SJSA1 (cell line): ENCODE data around the gene CPNE1. TPM values are rescaled to one million over a fixed set of nuclear protein-coding genes. Genes with fewer than 3 reads are reported as not detected.
A peak's percentile ranks its signal among the peaks of the same experiment; 100 is the strongest.

ENCODE experiments used
- DNase-seq, 2 experiments: peaks; one replicate each; pipeline ENCODE4 v3.0.0-alpha.2; 2015 to 2020; ENCODE audit warnings: low spot score in 2 of 2, low read depth in 1 of 2
- H3K27ac ChIP-seq: fragments of 250-450 bp; sonication (Bioruptor Pico); 2 replicates; pipeline ENCODE4 v1.5.1; 2020; ENCODE audit warnings: mild to moderate bottlenecking, moderate library complexity
- H3K27me3 ChIP-seq: fragments of 250-450 bp; sonication (Bioruptor Pico); replicated peaks from 2 replicates; pipeline ENCODE4 v1.5.1; 2020; ENCODE audit warnings: mild to moderate bottlenecking, moderate library complexity
- H3K36me3 ChIP-seq: fragments of 250-450 bp; sonication (Bioruptor Pico); 2 replicates; pipeline ENCODE4 v1.5.1; 2020; ENCODE audit warnings: mild to moderate bottlenecking
- H3K4me1 ChIP-seq: fragments of 250-450 bp; sonication (Bioruptor Pico); replicated peaks from 2 replicates; pipeline ENCODE4 v1.6.1; 2021; ENCODE audit warnings: mild to moderate bottlenecking
- H3K4me3 ChIP-seq: fragments of 250-450 bp; sonication (Bioruptor Pico); 2 replicates; pipeline ENCODE4 v1.5.1; 2020; ENCODE audit warnings: mild to moderate bottlenecking
- H3K9me3 ChIP-seq: fragments of 250-450 bp; sonication (Bioruptor Pico); replicated peaks from 2 replicates; pipeline ENCODE4 v1.5.1; 2020; ENCODE audit warnings: mild to moderate bottlenecking
- total RNA-seq: library from RNA; depleted of rRNA; stranded (reverse); fragments of >200 nt; shearing (Covaris generic); gene quantifications from 2 replicates; pipeline ENCODE4 v1.2.3, GENCODE V29; 2014

Gene CPNE1
- total RNA-seq, 1 experiment from 2014 or later, result 162 TPM

DNA sequence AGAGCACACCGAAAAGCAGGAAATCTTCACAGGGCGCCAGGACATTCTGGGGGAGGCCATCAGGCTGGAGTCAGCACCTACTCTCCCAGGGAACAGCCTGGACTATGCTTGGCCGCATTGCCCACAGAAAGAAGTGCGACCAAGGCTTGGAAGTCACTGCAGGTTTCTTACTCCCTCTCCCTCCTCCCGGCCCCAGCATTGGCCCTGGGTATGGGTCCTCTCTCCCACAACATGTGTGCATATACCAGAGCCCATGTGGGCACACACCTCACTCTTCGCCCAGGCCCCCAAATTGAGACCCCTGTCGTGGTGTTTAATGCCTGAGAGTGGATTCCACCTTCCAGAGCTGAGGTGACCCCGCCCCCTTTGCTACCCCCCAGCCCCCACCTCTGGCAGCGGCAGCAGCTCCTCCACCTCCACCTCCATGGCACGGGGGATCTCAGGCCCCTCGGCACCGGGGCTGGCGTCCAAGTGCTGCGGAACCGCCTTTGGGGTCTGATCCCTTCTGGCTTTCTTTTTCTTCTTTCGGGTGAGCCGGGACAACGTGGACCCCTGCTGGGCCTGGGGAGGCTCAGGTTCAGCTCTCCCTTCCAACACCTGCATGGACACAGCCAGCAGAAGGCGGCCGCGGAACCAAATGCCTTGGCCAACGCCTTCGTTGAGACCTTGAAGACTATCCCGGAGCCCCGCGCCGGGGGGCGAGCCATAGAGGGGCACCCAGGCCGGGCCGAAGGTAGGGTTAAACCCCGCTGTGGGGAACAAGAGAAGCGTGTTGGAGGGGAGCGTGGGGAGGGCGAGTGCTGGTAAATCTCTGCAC is 64.3 kb downstream of the CPNE1 start:
- H3K4me1 ChIP-seq, result peaks cover 15% of the 10 kb centered on the region
- peak overlapping the region; percentile 13; the same call in 1 of the 2 replicates for H3K4me3 ChIP-seq
- H3K27ac ChIP-seq, result no peak overlapping the region
- H3K36me3 ChIP-seq, result no peaks in the 10 kb centered on the region
- H3K27me3 ChIP-seq, result peaks cover 36% of the 10 kb centered on the region
- no peak for DNase-seq
- peaks cover 5% of the 10 kb centered on the region; the same call in 1 of the 2 replicates for H3K9me3 ChIP-seq

DNA sequence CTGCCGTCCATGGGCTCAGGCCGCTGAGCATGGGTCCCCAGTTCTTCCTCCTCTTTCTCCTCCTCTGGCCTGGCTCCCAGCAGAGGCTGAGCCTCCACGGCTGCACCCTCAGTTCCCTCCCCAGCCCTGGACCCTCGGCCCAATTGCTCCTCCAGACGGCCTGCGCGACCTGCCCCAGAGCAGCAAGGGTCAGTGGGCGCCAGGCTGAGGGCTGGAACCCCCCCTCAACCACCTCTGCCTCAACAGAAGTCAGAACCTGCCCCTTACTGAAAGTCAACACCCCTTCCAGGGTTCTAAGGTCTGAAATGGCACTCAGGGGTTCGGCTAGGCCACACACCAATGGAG is 65.0 kb downstream of the CPNE1 start:
- Histone ChIP-seq H3K4me1 (peaks cover 15% of the 10 kb centered on the region), H3K27ac (no peak overlapping the region), H3K36me3 (no peaks in the 10 kb centered on the region), H3K9me3 (peaks cover 5% of the 10 kb centered on the region; the same call in 1 of the 2 replicates), H3K4me3 (no peak overlapping the region), H3K27me3 (peaks cover 36% of the 10 kb centered on the region)
- DNase-seq, result no peak

DNA sequence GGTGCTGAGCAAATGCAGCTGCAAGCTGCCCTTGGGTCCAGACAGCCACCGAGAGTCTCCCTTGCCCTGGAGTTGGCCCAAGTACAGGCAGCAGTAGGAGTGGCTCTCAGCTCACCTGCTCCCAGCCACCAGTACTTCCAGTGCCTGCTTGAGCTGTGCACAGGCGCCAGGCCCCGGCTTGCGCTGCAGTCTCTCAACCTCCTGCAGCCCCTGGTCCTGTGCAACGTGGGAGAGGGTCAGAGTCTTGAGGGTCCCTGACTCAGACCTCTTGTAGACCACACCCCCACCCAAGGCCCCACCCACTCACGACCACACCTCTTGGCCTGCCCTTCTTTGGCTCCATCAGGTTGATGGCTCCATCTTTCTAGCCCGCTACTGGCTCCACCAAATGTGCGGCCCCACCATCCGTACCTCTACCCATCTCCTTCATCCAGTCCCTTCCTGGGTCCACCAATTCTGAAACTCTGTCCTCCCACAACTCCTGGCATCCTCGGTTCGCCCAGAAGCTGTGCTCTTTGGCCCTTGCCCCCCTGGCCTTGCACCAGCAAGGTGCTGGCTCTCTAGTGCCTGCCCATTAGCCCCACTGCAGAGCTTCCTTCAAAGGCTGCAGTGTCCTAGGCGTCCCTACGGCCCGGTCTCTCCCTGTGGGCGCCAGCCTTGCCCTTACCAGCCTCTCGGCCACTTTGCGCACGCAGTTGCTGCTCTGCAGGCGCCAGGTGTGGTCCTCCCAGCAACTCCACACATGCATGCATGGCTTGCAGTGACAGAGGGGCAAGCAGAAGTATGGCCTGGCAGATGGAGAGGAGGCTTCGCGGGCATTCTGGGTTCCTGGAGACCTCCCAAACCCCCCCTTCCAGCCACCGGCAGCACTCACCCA is 65.6 kb downstream of the CPNE1 start:
- H3K27ac ChIP-seq, result no peak overlapping the region

DNA sequence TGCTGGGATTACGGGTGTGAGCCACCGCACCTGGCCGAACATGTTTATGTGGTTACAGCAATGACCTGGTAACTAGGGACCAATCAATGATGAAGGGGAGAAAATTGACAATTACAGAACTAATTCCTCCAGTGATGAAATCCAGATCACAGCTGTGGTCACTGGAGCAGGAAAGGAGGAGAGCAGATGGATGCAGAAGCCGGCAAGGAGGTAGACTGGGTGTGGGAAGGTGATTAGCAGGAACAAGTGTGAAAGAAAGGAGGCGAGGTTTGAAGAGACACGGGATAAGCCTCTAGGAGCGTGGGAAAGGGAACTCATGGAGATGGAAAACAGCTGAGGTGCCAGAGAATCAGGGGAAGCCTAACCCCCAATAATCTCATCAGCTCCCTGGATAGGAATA is 66.2 kb downstream of the CPNE1 start:
- no peak for DNase-seq
- H3K27ac ChIP-seq, result no peak overlapping the region
- H3K4me1 ChIP-seq, result peaks cover 15% of the 10 kb centered on the region
- peaks cover 36% of the 10 kb centered on the region for H3K27me3 ChIP-seq
- H3K9me3 ChIP-seq, result peaks cover 5% of the 10 kb centered on the region; the same call in 1 of the 2 replicates
- no peaks in the 10 kb centered on the region for H3K36me3 ChIP-seq
- H3K4me3 ChIP-seq, result no peak overlapping the region

More for the DNA sequence above, 65.6 kb downstream of the CPNE1 start:
- peaks cover 15% of the 10 kb centered on the region for H3K4me1 ChIP-seq
- no peak for DNase-seq
- H3K27me3 ChIP-seq, result peaks cover 36% of the 10 kb centered on the region
- no peak overlapping the region for H3K4me3 ChIP-seq
- no peaks in the 10 kb centered on the region for H3K36me3 ChIP-seq
- peaks cover 5% of the 10 kb centered on the region; the same call in 1 of the 2 replicates for H3K9me3 ChIP-seq

DNA sequence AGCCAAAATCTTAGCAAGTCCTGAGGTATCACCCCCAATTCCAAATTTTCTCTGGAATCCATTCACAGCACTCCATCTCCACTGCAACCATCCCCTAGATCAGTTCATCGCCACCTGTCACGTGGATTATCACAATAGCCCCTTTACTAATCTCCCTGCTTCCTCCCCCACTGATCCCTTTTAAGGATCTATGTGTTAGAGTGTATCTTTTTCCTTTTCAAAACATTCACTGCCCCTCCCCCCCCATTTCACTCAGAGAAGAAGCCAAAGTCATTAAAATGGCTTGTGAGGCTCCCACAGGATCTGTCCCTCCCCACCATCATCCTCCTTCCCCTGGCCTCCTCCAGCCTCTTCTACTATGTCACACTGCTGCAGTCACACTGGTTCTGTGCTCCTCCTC is 67.5 kb downstream of the CPNE1 start:
- Histone ChIP-seq H3K4me3 (no peak overlapping the region), H3K4me1 (peaks cover 15% of the 10 kb centered on the region)
- no peak for DNase-seq

DNA sequence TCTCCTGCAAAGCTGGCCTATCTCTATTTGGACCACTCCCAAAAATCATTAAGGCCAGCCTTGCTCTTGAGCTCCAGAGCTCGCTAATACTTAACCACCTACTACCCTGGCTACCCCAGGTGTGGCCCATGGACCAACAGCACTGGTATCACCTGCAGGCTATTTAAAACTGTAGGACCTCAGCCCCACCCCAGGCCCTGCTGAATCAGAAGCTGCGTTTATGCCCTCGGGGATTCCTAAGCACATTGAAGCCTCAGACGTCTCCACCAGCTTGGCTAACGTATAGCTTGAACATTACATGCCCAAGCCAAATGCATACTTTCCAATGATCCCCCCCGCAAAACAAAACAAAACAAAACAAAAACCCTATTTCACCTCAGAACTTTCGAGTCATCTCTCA is 68.8 kb downstream of the CPNE1 start:
- Histone ChIP-seq H3K36me3 (no peaks in the 10 kb centered on the region), H3K4me3 (no peak overlapping the region), H3K27ac (no peak overlapping the region), H3K27me3 (peaks cover 24% of the 10 kb centered on the region), H3K4me1 (peaks cover 4% of the 10 kb centered on the region), H3K9me3 (no peaks in the 10 kb centered on the region)
- DNase-seq, result no peak

More for the DNA sequence above, 67.5 kb downstream of the CPNE1 start:
- H3K27me3 ChIP-seq, result peaks cover 36% of the 10 kb centered on the region
- peaks cover 5% of the 10 kb centered on the region; the same call in 1 of the 2 replicates for H3K9me3 ChIP-seq
- no peaks in the 10 kb centered on the region for H3K36me3 ChIP-seq
- H3K27ac ChIP-seq, result no peak overlapping the region

DNA sequence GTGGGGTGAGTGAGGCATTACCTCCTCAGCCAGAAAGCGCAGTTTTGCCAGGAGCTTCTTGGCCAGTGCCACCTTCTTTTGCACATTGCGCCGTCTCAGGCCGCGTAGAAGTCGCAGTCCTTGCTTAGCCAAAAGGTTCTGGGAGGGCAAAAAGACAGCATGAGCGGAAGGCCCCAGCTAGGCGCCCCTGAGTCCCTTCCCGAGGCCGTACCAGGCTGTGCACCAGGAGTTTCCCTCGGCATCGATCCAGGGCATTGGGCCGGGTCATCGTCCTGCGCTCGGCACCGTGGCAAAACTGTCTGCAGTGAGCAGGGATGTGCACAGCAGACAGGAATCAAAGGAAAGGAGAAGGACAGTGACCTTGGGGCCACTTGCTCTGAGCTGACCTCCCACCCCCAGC is 69.2 kb downstream of the CPNE1 start:
- Histone ChIP-seq H3K4me1 (no peaks in the 10 kb centered on the region), H3K36me3 (no peaks in the 10 kb centered on the region), H3K4me3 (no peak overlapping the region), H3K27ac (no peak overlapping the region), H3K27me3 (peaks cover 20% of the 10 kb centered on the region), H3K9me3 (no peaks in the 10 kb centered on the region)
- DNase-seq, result no peak

DNA sequence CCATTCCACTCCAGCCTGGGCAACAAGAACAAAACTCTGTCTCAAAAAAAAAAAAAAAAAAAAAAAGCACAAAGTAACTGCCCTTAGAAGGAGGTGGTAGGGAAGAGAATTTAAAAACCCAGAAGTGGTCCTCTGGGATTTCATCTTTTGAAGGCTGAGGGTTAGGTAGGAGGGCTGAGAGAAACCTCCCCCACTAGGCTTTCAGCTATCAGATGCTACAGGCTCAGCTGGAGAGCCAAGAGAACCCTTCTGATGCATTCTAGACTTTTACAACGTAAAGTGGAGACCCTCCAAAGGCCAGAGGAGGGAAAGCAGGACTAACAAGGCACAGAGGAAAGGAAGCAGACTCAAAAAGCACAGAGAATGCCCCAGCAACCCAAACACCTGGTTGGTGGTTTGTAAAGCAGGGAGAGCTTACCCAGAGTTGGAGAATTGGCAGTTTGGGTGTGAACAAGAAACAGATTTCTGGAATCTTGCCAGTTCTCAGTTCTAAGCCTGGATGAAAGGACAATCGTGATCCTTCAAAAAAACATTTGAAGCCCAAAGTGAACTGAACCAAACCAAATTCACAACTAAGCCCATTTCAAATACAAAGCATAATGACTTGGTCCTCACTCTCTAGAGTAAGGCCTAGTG is 72.2 kb downstream of the CPNE1 start:
- Histone ChIP-seq H3K9me3 (no peaks in the 10 kb centered on the region), H3K4me3 (no peak overlapping the region), H3K36me3 (no peaks in the 10 kb centered on the region), H3K27me3 (0 out of 2 replicates have a peak, but pooled peaks cover under 1% of the 10 kb centered on the region), H3K27ac (no peak overlapping the region), H3K4me1 (no peaks in the 10 kb centered on the region)
- no peak for DNase-seq

DNA sequence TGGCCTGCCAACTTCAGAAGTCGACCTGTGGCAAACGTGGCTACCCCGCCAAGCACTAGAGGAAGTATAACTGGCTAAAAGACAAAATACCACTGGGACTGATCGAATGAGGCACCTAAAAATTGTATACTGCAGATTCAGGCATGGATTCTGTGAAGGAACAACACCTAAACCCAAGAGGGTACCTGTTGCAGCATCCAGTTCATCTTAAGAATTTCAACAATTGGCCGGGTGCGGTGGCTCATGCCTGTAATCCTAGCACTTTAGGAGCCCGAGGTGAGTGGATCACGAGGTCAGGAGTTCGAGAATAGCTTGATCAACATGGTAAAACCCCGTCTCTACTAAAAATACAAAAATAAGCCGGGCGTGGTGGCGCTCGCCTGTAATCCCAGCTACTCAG is 76.3 kb downstream of the CPNE1 start:
- no peak overlapping the region for H3K4me3 ChIP-seq
- DNase-seq, result no peak
- H3K27me3 ChIP-seq, result no peaks in the 10 kb centered on the region
- no peak overlapping the region for H3K27ac ChIP-seq
- H3K4me1 ChIP-seq, result no peaks in the 10 kb centered on the region
- H3K36me3 ChIP-seq, result no peaks in the 10 kb centered on the region
- H3K9me3 ChIP-seq, result no peaks in the 10 kb centered on the region

DNA sequence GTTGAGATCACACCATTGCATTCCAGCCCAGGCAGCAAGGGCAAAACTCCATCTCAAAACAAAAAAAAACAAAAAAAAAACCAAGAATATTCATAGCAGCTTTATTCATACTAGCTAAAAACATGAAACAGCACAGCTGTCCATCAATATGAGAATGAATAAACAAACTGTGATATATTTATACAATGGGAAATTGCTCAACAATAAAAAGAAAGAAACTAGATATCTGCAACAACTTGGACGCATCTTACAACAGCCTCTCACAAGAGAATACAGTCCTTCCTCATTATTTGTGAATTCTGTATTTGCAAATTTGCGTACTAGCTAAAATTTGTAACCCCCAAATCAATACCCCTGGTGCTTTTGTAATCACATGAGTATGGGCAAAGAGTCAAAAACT is 77.3 kb downstream of the CPNE1 start:
- no peak for DNase-seq
- Histone ChIP-seq H3K9me3 (no peaks in the 10 kb centered on the region), H3K36me3 (no peaks in the 10 kb centered on the region), H3K27me3 (no peaks in the 10 kb centered on the region), H3K4me3 (no peak overlapping the region), H3K4me1 (no peaks in the 10 kb centered on the region), H3K27ac (no peak overlapping the region)

DNA sequence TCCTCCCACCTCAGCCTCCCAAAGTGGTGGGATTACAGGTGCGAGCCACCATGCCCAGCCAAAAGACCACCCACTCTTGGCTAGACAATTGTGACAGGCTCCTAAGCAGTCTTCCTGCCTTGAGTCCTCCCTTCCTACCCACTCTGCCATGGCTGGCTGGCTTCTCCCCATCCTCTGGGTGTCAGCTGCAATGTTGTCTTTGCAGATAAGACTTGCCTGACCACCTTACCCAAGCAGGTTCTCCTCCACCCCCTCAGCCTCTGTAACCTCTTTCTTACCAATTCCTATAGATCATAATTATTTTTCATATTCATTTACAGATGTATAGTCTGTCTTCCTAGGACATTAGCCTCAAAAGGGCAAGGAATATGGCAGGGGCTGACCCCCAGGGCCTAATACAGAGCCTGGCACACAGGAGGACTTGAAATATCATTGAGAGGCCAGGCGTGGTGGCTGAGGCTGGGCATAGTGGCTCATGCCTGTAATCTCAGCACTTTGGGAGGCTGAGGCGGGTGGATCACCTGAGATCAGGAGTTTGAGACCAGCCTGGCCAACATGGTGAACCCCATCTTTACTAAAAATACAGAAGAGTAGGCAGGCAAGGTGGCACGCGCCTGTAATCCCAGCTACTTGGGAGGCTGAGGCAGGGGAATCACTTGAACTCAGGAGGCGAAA is 77.8 kb downstream of the CPNE1 start:
- Histone ChIP-seq H3K4me1 (no peaks in the 10 kb centered on the region), H3K27me3 (no peaks in the 10 kb centered on the region), H3K27ac (no peak overlapping the region), H3K9me3 (no peaks in the 10 kb centered on the region), H3K36me3 (no peaks in the 10 kb centered on the region), H3K4me3 (no peak overlapping the region)
- no peak for DNase-seq

DNA sequence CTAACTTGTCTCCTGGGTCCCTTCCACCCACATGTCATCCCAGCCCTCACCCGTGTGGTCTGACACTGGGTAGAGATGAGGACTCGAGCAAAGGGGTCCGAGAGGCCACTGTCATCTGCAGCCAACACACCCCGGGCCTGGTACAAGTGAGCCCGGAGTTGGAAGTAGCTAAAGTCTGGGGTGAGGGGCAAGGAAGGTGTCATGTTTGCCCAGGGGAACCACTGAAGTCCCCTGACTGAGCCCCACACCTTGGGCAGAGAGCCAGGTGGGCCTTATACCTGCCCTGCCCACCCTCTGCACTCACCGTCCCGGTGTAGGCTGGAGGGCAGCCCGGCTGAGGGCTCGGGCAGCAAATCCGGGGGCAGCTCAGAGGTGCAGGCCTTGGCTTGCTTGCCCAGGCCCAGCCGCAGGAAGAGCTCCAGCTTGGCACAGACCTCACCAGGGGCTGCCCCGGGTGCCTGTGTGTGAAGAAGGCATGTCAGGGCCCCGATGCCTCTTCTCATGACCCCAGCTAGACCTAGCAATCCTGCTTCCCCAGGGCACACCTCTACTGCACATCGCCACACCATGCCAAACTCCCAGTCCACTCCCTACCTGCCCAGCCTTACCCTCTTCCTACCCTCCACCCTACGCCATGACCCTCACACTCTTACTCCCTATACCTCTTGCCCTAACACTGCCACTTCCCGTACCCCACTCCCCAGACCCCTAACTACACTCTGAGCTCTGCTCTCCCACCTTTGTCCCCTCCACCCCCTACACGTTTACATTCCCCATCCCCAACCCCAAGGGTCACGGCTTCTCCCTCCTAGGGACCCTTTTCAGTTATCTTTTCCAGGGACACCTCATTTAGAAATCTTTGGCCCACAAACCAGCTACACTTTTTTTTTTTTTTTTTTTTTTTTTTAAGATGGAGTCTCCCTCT is 80.8 kb downstream of the CPNE1 start:
- no peak for DNase-seq
- Histone ChIP-seq H3K9me3 (no peaks in the 10 kb centered on the region), H3K4me1 (no peaks in the 10 kb centered on the region), H3K27ac (no peak overlapping the region), H3K36me3 (no peaks in the 10 kb centered on the region), H3K4me3 (no peak overlapping the region), H3K27me3 (no peaks in the 10 kb centered on the region)
